ENCODE results near the gene ACSL1. TPM values are rescaled to one million over a fixed set of nuclear protein-coding genes. Genes with fewer than 3 reads are reported as not detected.
A peak's percentile ranks its signal among the peaks of the same experiment; 100 is the strongest.

ACSL1 gene
- total RNA-seq, 1 donor from 2014 or later, result 4.3 TPM

DNA sequence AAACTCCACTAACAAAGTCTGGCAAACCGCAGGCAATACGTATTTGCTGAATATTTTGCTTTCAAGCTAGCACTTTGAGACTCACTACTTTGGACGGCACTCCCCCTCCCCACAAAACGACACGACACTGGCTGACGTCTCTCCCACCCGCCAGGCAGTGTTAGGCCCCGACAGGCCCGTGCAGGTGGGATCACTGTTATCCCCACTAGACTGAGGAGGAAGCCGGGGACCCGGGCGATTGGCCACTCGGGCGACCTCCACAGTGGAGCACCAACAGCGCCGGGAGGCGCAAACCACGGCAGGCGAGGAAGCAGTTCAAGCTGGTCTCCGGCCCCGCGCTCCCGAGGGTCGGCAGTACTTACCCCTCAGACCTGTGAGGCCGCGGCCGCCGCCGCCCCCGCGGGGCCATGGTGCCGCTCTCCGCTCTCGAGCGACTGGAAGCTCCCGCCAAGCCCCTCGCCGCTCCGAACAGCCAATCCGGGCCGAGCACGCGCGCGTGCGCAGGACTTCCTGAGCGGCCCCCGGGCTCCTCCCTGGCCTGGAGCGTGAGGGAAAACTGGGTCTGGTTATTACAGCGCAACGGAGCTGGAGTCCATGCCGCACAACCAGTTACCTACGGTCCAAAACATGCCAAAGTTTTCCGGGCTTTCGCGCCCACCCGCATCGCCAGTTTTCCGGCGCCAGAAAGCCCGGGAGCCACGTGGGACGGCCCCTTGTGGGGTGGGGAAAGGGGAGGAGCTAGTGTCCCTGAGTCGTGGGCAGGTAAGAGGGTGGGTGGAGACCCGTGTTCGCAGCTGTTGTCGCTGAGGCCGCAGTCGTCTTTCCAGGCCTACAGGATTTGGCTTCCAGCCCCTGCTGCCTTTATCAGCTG is 91.9 kb downstream of the ACSL1 start, which contains the start of gene CENPU:
CENPU (minus strand) TSS at position 443 of the 871 bp plus-strand sequence; CDS start at position 409, 34 bp downstream.
- Mint-ChIP-seq H3K4me3 (ENCODE audit: unreplicated experiment) (peak within 1 kb of the TSS; percentile 96), H3K36me3 (ENCODE audit: low read depth, unreplicated experiment) (no peaks in the 10 kb centered on the region), H3K27me3 (ENCODE audit: unreplicated experiment) (no peaks in the 10 kb centered on the region), H3K27ac (ENCODE audit: unreplicated experiment) (no peak within 1 kb of the TSS), H3K9me3 (ENCODE audit: unreplicated experiment) (no peaks in the 10 kb centered on the region), H3K4me1 (ENCODE audit: unreplicated experiment) (peaks cover 5% of the 10 kb centered on the region)
- DNase-seq (ENCODE audit: low spot score), result peak; percentile 99
- TF ChIP-seq, protein P1, sequence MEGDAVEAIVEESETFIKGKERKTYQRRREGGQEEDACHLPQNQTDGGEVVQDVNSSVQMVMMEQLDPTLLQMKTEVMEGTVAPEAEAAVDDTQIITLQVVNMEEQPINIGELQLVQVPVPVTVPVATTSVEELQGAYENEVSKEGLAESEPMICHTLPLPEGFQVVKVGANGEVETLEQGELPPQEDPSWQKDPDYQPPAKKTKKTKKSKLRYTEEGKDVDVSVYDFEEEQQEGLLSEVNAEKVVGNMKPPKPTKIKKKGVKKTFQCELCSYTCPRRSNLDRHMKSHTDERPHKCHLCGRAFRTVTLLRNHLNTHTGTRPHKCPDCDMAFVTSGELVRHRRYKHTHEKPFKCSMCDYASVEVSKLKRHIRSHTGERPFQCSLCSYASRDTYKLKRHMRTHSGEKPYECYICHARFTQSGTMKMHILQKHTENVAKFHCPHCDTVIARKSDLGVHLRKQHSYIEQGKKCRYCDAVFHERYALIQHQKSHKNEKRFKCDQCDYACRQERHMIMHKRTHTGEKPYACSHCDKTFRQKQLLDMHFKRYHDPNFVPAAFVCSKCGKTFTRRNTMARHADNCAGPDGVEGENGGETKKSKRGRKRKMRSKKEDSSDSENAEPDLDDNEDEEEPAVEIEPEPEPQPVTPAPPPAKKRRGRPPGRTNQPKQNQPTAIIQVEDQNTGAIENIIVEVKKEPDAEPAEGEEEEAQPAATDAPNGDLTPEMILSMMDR (IDR thresholded peaks at IDR 0.05; ENCODE audit: unreplicated experiment), result no peak

DNA sequence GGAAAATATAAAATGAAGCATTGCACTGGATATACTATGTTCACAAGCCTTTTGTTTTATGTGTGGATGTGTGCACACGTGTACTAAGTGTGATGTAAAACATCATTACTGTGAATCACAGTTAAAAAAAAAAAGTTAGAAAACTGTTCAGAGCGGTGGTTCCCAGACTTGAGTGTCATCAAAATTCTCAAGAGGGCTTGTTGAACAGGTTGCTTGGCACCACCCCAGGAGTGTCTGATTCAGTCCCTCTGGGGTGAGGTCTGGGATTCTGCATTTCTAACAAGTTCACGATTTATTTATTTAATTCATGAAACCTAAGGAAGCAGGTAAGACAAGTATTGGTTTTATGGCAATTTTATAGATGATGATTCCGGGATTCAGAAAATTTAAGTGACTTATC is 93.6 kb downstream of the ACSL1 start:
- peaks cover 5% of the 10 kb centered on the region for H3K4me1 Mint-ChIP-seq (ENCODE audit: unreplicated experiment)
- H3K9me3 Mint-ChIP-seq (ENCODE audit: unreplicated experiment), result no peaks in the 10 kb centered on the region
- no peak for DNase-seq (ENCODE audit: low spot score)
- H3K27ac Mint-ChIP-seq (ENCODE audit: unreplicated experiment), result no peak overlapping the region
- H3K4me3 Mint-ChIP-seq (ENCODE audit: unreplicated experiment), result peak overlapping the region; percentile 96
- H3K27me3 Mint-ChIP-seq (ENCODE audit: unreplicated experiment), result no peaks in the 10 kb centered on the region
- TF ChIP-seq, protein P1 (IDR thresholded peaks at IDR 0.05; ENCODE audit: unreplicated experiment), result no peak
- H3K36me3 Mint-ChIP-seq (ENCODE audit: low read depth, unreplicated experiment), result no peaks in the 10 kb centered on the region

DNA sequence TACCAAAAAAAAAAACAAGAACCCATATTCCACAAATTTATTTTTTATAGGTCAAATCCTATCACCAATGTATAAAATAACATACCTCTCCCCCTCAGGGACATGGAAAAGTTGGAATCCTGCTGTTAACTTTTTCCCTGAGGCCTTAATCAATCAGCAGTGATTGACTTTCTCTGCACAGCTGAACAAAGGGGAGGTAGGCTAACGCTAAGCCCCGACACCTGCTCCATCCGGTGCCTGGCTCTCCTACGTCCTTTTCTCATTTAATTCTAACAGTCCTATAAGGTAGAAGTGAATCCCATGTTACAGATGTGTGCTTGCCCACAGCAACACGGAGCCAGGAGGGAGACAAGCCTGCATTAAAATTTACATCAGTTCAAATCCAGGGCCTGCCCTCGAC is 94.7 kb downstream of the ACSL1 start:
- H3K9me3 Mint-ChIP-seq (ENCODE audit: unreplicated experiment), result no peaks in the 10 kb centered on the region
- no peaks in the 10 kb centered on the region for H3K27me3 Mint-ChIP-seq (ENCODE audit: unreplicated experiment)
- H3K27ac Mint-ChIP-seq (ENCODE audit: unreplicated experiment), result no peak overlapping the region
- no peak for DNase-seq (ENCODE audit: low spot score)
- TF ChIP-seq, protein P1 (IDR thresholded peaks at IDR 0.05; ENCODE audit: unreplicated experiment), result no peak
- H3K4me1 Mint-ChIP-seq (ENCODE audit: unreplicated experiment), result peaks cover 5% of the 10 kb centered on the region
- H3K4me3 Mint-ChIP-seq (ENCODE audit: unreplicated experiment), result no peak overlapping the region
- H3K36me3 Mint-ChIP-seq (ENCODE audit: low read depth, unreplicated experiment), result no peaks in the 10 kb centered on the region

DNA sequence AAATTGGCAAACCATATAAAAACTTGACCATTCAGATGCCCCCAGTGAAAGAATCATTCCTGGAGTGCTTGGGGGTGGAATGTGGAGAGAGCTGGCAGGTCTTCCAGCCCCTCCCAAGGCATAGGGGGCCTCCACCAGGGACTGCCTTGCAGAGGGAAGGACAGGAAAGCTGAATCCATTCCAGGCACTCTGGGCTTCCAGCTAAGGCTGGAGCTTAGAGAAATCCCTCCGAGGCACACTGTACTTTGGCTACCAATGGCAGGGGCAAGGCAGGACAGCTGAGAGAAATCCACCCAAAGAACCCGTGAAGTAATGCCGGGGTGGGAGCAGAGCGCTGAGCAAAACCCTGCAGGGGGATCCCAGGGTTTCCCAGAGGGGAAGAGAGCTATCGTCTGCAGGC is 95.8 kb downstream of the ACSL1 start:
- H3K27ac Mint-ChIP-seq (ENCODE audit: unreplicated experiment), result no peak overlapping the region
- no peak for DNase-seq (ENCODE audit: low spot score)
- H3K4me3 Mint-ChIP-seq (ENCODE audit: unreplicated experiment), result no peak overlapping the region
- H3K36me3 Mint-ChIP-seq (ENCODE audit: low read depth, unreplicated experiment), result no peaks in the 10 kb centered on the region
- H3K9me3 Mint-ChIP-seq (ENCODE audit: unreplicated experiment), result no peaks in the 10 kb centered on the region
- TF ChIP-seq, protein P1 (IDR thresholded peaks at IDR 0.05; ENCODE audit: unreplicated experiment), result no peak
- peaks cover 5% of the 10 kb centered on the region for H3K4me1 Mint-ChIP-seq (ENCODE audit: unreplicated experiment)
- no peaks in the 10 kb centered on the region for H3K27me3 Mint-ChIP-seq (ENCODE audit: unreplicated experiment)

DNA sequence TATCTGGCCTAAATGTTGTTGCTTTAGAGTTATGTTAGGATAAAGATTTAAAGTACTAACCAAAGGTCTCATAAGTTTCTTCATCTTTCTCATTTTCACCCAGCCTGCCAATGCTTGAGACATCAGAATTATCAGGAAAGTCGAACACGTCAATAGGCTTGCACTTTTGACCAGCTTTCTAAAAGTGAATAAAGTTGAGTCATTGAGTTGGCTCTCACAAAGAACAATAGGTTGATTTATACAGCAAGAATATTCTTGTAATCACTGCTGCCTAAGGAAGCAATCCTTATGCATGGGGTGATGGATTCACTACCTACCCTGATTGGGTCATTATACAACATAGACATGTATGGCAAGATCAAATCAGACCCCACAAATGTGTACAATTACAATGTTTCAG is 96.9 kb downstream of the ACSL1 start:
- no peak for DNase-seq (ENCODE audit: low spot score)
- Mint-ChIP-seq H3K4me1 (ENCODE audit: unreplicated experiment) (peaks cover 5% of the 10 kb centered on the region), H3K27ac (ENCODE audit: unreplicated experiment) (no peak overlapping the region), H3K36me3 (ENCODE audit: low read depth, unreplicated experiment) (no peaks in the 10 kb centered on the region), H3K27me3 (ENCODE audit: unreplicated experiment) (no peaks in the 10 kb centered on the region), H3K9me3 (ENCODE audit: unreplicated experiment) (no peaks in the 10 kb centered on the region), H3K4me3 (ENCODE audit: unreplicated experiment) (no peak overlapping the region)
- TF ChIP-seq, protein P1 (IDR thresholded peaks at IDR 0.05; ENCODE audit: unreplicated experiment), result no peak
